K562 (cell line): ENCODE results near the gene TANGO6. TPM values are rescaled to one million over a fixed set of nuclear protein-coding genes. Genes with fewer than 3 reads are reported as not detected.

Experiments used
- ATAC-seq: fragments of 200-7000 bp; cut with Tn5 transposase; 3 replicates; pipeline ENCODE4 v1.9.1; 2020; ENCODE audit warnings: moderate library complexity
- BruUV-seq: library from RNA; stranded (reverse); fragments of 400-500 nt; replicated peaks from 2 replicates; lab custom pipeline; 2021; lab: Mats Ljungman, UMichigan
- CTCF ChIA-PET: fragments of 300-600 bp; formaldehyde crosslinking; extraction: SDS; loops from one replicate; lab custom pipeline; 2021; ENCODE audit warnings: low intra/inter-chr PET ratio; lab: Yijun Ruan, JAX
- POLR2A ChIA-PET: fragments of 300-600, 350-650 bp; sonication (Branson Sonifier 250); formaldehyde crosslinking; extraction: SDS; loops from one replicate; lab custom pipeline; 2021; ENCODE audit warnings: antibody characterized with exemption, inconsistent platforms; lab: Yijun Ruan, JAX
- DNase-seq, 4 experiments: peaks; one replicate each; pipeline versions ENCODE4 v3.0.0 to v3.0.0-alpha.2; 2011 to 2018; ENCODE audit warnings: low spot score in 3 of 4, mixed read lengths in 3 of 4; ENCODE audit errors: extremely low read depth in 1 of 4
- FAIRE-seq: peaks from 2 replicates; lab custom pipeline; 2011; peaks lifted over from hg19 to GRCh38; lab: Jason Lieb, UNC
- H2AFZ ChIP-seq: 2 replicates; pipeline ENCODE4 v1.6.0; 2011; ENCODE audit warnings: low read depth, low read length, control low read depth, inconsistent platforms
- H3K27ac ChIP-seq: fragments of 200-600 bp; 3 replicates; pipeline ENCODE4 v1.8.0; 2011; ENCODE audit warnings: low read depth, mild to moderate bottlenecking, control low read depth, inconsistent platforms, low read length, moderate library complexity, mixed read lengths; ENCODE audit errors: extremely low read depth
- H3K27me3 ChIP-seq, 2 experiments: fragments of 300-600 bp in 1 of 2; 2 replicates in 1 of 2; 3 replicates in 1 of 2; pipeline versions ENCODE4 v1.6.0 to v1.8.0; 2011; ENCODE audit warnings: inconsistent platforms in 2 of 2, low read length in 2 of 2, mild to moderate bottlenecking in 1 of 2, mixed read lengths in 1 of 2, moderate library complexity in 1 of 2; ENCODE audit not compliant: control insufficient read depth in 2 of 2, insufficient read depth in 2 of 2
- H3K36me3 ChIP-seq: fragments of 300-600 bp; 3 replicates; pipeline ENCODE4 v1.8.0; 2011; ENCODE audit warnings: mild to moderate bottlenecking, low read length, inconsistent platforms; ENCODE audit not compliant: control insufficient read depth, insufficient read depth
- H3K4me1 ChIP-seq, 2 experiments: fragments of 200-600 bp in 1 of 2; replicated peaks in 1 of 2; 2 replicates in 1 of 2; 3 replicates in 1 of 2; pipeline versions ENCODE4 v1.5.1 to v1.8.0; 2011; ENCODE audit warnings: inconsistent platforms in 2 of 2, low read length in 2 of 2, mild to moderate bottlenecking in 1 of 2, mixed read lengths in 1 of 2, moderate library complexity in 1 of 2; ENCODE audit not compliant: control insufficient read depth in 2 of 2, insufficient read depth in 2 of 2
- H3K4me2 ChIP-seq: 2 replicates; pipeline ENCODE4 v1.6.1; 2011; ENCODE audit warnings: low read length, control low read depth, inconsistent platforms, mixed read lengths; ENCODE audit not compliant: insufficient read depth
- H3K4me3 ChIP-seq: fragments of 200-600 bp; sonication (generic), shearing (Covaris generic); 2 replicates; pipeline ENCODE4 v1.5.1; 2016; ENCODE audit warnings: control low read depth, inconsistent platforms
- H3K79me2 ChIP-seq: fragments of 200-600 bp; 3 replicates; pipeline ENCODE4 v1.8.0; 2011; ENCODE audit warnings: low read length, inconsistent platforms; ENCODE audit not compliant: control insufficient read depth, insufficient read depth
- H3K9ac ChIP-seq, 2 experiments: 2 replicates each; pipeline versions ENCODE4 v1.6.0 to v1.6.1; 2011; ENCODE audit warnings: low read depth in 2 of 2, low read length in 2 of 2, control low read depth in 1 of 2, inconsistent platforms in 1 of 2, mild to moderate bottlenecking in 1 of 2, mixed read lengths in 1 of 2; ENCODE audit not compliant: insufficient read depth in 1 of 2
- H3K9me1 ChIP-seq: one replicate; pipeline ENCODE4 v1.6.0; 2011; ENCODE audit warnings: inconsistent platforms, mild to moderate bottlenecking, low read length, moderate library complexity; ENCODE audit not compliant: control insufficient read depth, insufficient read depth
- H3K9me3 ChIP-seq: replicated peaks from 2 replicates; pipeline ENCODE4 v1.5.1; 2011; ENCODE audit warnings: low read depth, low read length, inconsistent platforms; ENCODE audit not compliant: control insufficient read depth, insufficient read depth
- H4K20me1 ChIP-seq: replicated peaks from 2 replicates; pipeline ENCODE4 v1.6.1; 2011; ENCODE audit warnings: low read length, inconsistent platforms, mixed read lengths; ENCODE audit not compliant: control insufficient read depth, insufficient read depth
- BCOR ChIP-seq: fragments of 450-650 bp; IDR thresholded peaks from 2 replicates; pipeline ENCODE4 v1.6.1; 2016
- CTCFL ChIP-seq: IDR thresholded peaks from 2 replicates; pipeline ENCODE4 v1.6.1; 2011; ENCODE audit warnings: borderline replicate concordance, low read depth, mild to moderate bottlenecking, moderate library complexity, low read length; ENCODE audit not compliant: insufficient read depth, poor library complexity, severe bottlenecking
- FOXO4 ChIP-seq: fragments of 450-650 bp; formaldehyde crosslinking; IDR thresholded peaks from 2 replicates; pipeline ENCODE4 v1.4.0; 2020; ENCODE audit warnings: mild to moderate bottlenecking, moderate library complexity
- HLTF ChIP-seq: fragments of 450-650 bp; IDR thresholded peaks from 2 replicates; pipeline ENCODE4 v1.6.1; 2016
- HMGN3 ChIP-seq: IDR thresholded peaks from 2 replicates; pipeline ENCODE4 v1.6.1; 2011; ENCODE audit warnings: borderline replicate concordance, low read depth, mild to moderate bottlenecking, mixed read lengths, low read length; ENCODE audit not compliant: insufficient read length; ENCODE audit errors: extremely low read depth
- HNRNPUL1 ChIP-seq: fragments of 200-400 bp; formaldehyde crosslinking; IDR thresholded peaks from 2 replicates; pipeline ENCODE4 v1.6.1; 2017; ENCODE audit warnings: low read length
- KAT7 ChIP-seq: sonication (generic); formaldehyde crosslinking; IDR thresholded peaks from 2 replicates; pipeline ENCODE4 v1.8.0; 2022; ENCODE audit warnings: missing genetic modification reagents, mild to moderate bottlenecking, borderline replicate concordance
- MEF2A ChIP-seq: IDR thresholded peaks from 2 replicates; pipeline ENCODE4 v1.6.1; 2011; ENCODE audit warnings: low read depth, mild to moderate bottlenecking, low read length, moderate library complexity; ENCODE audit not compliant: control insufficient read depth
- NR2C2 ChIP-seq, 2 experiments: fragments of 200-800 bp in 1 of 2; sonication (Bioruptor generic) in 1 of 2; sonication (generic) in 1 of 2; formaldehyde crosslinking in 1 of 2; IDR thresholded peaks; 2 replicates each; pipeline versions ENCODE4 v1.6.1 to v1.8.0; 2016 to 2022; ENCODE audit warnings: mild to moderate bottlenecking in 1 of 2, missing compliant biosample characterization in 1 of 2, missing genetic modification characterization in 1 of 2, missing genetic modification reagents in 1 of 2
- PHB2 ChIP-seq: fragments of 450-650 bp; IDR thresholded peaks from 2 replicates; pipeline ENCODE4 v1.6.1; 2017; ENCODE audit warnings: low read depth
- RBM14 ChIP-seq: fragments of 200-400 bp; formaldehyde crosslinking; IDR thresholded peaks from 2 replicates; pipeline ENCODE4 v1.6.1; 2018; ENCODE audit warnings: low read depth, mild to moderate bottlenecking, low read length, moderate library complexity, borderline replicate concordance; ENCODE audit not compliant: insufficient read depth
- SMAD4 ChIP-seq: fragments of 250-450 bp; sonication (Bioruptor Pico); conservative IDR thresholded peaks from 2 replicates; pipeline ENCODE4 v1.8.0; 2021; ENCODE audit warnings: inconsistent platforms, mild to moderate bottlenecking, moderate library complexity
- SMARCE1 ChIP-seq: fragments of 450-650 bp; IDR thresholded peaks from 2 replicates; pipeline ENCODE4 v1.7.1; 2016; ENCODE audit warnings: mild to moderate bottlenecking
- SRF ChIP-seq, 2 experiments: fragments of 250-450, 450-650 bp in 1 of 2; sonication (Bioruptor Pico) in 1 of 2; sonication (generic) in 1 of 2; formaldehyde crosslinking; IDR thresholded peaks; 2 replicates each; pipeline versions ENCODE4 v1.5.0 to v1.5.1; 2020 to 2022; ENCODE audit warnings: mild to moderate bottlenecking in 1 of 2, missing genetic modification reagents in 1 of 2
- XRCC4 ChIP-seq: IDR thresholded peaks from one replicate; pipeline ENCODE4 v1.6.1; 2011; ENCODE audit not compliant: insufficient read depth, insufficient read length; ENCODE audit errors: extremely low read depth
- ZNF134 ChIP-seq: fragments of 250-450 bp; sonication (Bioruptor Pico); conservative IDR thresholded peaks from 2 replicates; pipeline ENCODE4 v1.4.0; 2020
- ZNF217 ChIP-seq: sonication (generic); formaldehyde crosslinking; IDR thresholded peaks from 2 replicates; pipeline ENCODE4 v1.8.0; 2022; ENCODE audit warnings: mild to moderate bottlenecking, missing genetic modification reagents
- ZNF224 ChIP-seq: sonication (generic); formaldehyde crosslinking; IDR thresholded peaks from 2 replicates; pipeline ENCODE4 v1.8.0; 2022; ENCODE audit warnings: mild to moderate bottlenecking, missing genetic modification reagents
- ZNF561 ChIP-seq: fragments of 450-650 bp; formaldehyde crosslinking; conservative IDR thresholded peaks from 2 replicates; pipeline ENCODE4 v1.4.0; 2020; ENCODE audit warnings: mild to moderate bottlenecking, moderate library complexity
- WGBS: fragments of 100-300 bp; shearing (Covaris generic); methylation state at CpG from one replicate; pipeline ENCODE4 v1.1.6; 2016; ENCODE audit warnings: low coverage, mixed read lengths; ENCODE audit not compliant: insufficient coverage; ENCODE audit errors: missing lambda C conversion rate; 5-methylcytosine and 5-hydroxymethylcytosine counted together
- in situ Hi-C: fragments of 300-500 bp; cut with MboI; formaldehyde crosslinking; loops from 4 replicates; pipeline ENCODE4 v1.15.0; 2018; ENCODE audit warnings: inconsistent platforms, mixed read lengths
- intact Hi-C: fragments of 100-400 bp; cut with micrococcal nuclease; formaldehyde crosslinking; loops from 2 replicates; pipeline ENCODE4 v1.14.2; 2022
- polyA plus RNA-seq, 8 experiments: library from polyadenylated mRNA; depleted of rRNA in 4 of 8; stranded (reverse) in 5 of 8; unstranded in 3 of 8; fragments of >200 nt; fragmentation: Nextera tagmentation in 2 of 8; fragmentation: Illumina TruSeq in 1 of 8; extraction: Ambion mirVana in 2 of 8; extraction: Trizol in 1 of 8; gene quantifications; 2 replicates each; pipeline versions ENCODE4 v1.2.1 to v1.2.3, GENCODE V29; 2011 to 2014; ENCODE audit warnings: inconsistent platforms in 1 of 8, missing spikeins in 1 of 8
- total RNA-seq, 7 experiments: library from RNA; depleted of rRNA in 6 of 7; stranded (reverse); fragments of >200 nt in 6 of 7; fragmentation: Illumina TruSeq in 2 of 7; extraction: Trizol in 2 of 7; gene quantifications; 2 replicates each; pipeline versions ENCODE4 v1.2.1 to v1.2.3, GENCODE V29; 2011 to 2021; ENCODE audit warnings: low replicate concordance in 1 of 7
- TF ChIP-seq, protein P1 (sequence below): fragments of 250-450 bp; sonication (Bioruptor Pico); IDR thresholded peaks from 2 replicates; pipeline ENCODE4 v1.8.0; 2021; ENCODE audit warnings: moderate library complexity, mild to moderate bottlenecking, inconsistent platforms

Gene TANGO6
- total and polyA plus RNA-seq, 9 of the 15 experiments (the other 6 are each of a cell fraction or from before 2014, with no cell fraction given): 1.6 to 15.2 (median 9.6) TPM

DNA sequence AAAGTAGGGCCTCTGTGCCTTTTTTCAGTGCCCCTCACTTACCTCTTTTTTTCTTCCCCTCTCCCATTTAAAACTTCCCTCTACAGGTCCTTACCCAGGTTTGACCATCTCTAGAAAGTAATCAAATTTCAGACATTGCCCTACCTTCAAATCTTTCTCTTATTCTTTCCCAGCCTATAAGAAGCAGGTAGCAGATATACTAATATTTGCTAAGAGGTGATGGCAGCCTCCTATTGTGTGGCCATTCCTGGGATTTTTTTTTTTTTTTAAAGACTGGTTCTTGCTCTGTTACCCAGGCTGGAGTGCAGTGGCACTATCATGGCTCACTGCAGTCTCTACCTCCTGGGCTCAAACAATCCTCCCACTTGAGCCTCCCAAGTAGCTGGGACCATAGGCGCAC, 151.0 kb downstream of the TANGO6 start:
- POLR2A ChIA-PET: interaction anchor here (0.7 kb wide), 1 partner anchor 11 kb away, joined by 3 read pairs; no protein-coding TSS in a partner anchor
- Histone ChIP-seq H2AFZ (no peak overlapping the region), H3K4me2 (no peak overlapping the region), H3K4me1 (peaks cover 0 to 2% of the 10 kb centered on the region in 2 experiments; a peak in 2 of 5 replicates), H3K27me3 (no peaks in the 10 kb centered on the region), H3K9me1 (no peaks in the 10 kb centered on the region), H4K20me1 (no peaks in the 10 kb centered on the region), H3K9me3 (no peaks in the 10 kb centered on the region), H3K79me2 (no peaks in the 10 kb centered on the region), H3K4me3 (no peak overlapping the region), H3K36me3 (no peaks in the 10 kb centered on the region), H3K27ac (no peak overlapping the region), H3K9ac (no peak overlapping the region)
- TF ChIP-seq PHB2 (no peak), KAT7 (CRISPR knock-in tag) (no peak), FOXO4 (no peak), ZNF217 (CRISPR knock-in tag) (no peak), ZNF224 (CRISPR knock-in tag) (no peak), BCOR (no peak), ZNF561 (CRISPR knock-in tag) (no peak), SRF (CRISPR knock-in tag; IDR thresholded peaks at IDR 0.05) (no peak), ZNF134 (CRISPR knock-in tag) (no peak), HLTF (no peak), MEF2A (no peak), XRCC4 (no peak), SMARCE1 (no peak), NR2C2 (CRISPR knock-in tag; IDR thresholded peaks at IDR 0.05) (no peak), NR2C2 (tag; IDR thresholded peaks at IDR 0.05) (no peak), SMAD4 (no peak), RBM14 (no peak), HMGN3 (no peak), CTCFL (no peak), HNRNPUL1 (no peak)
- TF ChIP-seq, protein P1, sequence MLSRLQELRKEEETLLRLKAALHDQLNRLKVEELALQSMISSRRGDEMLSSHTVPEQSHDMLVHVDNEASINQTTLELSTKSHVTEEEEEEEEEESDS: no peak
- DNase-seq (no peak), ATAC-seq (no peak), FAIRE-seq (no peak)
- BruUV-seq: no TSS peak
- intact Hi-C loops (no loop called here), in situ Hi-C loops (no loop called here)
- 100% methylated on average over 1 of the region's 1 CpG for WGBS
- CTCF ChIA-PET: no interaction called here
